MCF 10A (cell line): ENCODE data around the gene HPSE2. TPM values are rescaled to one million over a fixed set of nuclear protein-coding genes. Genes with fewer than 3 reads are reported as not detected.
A peak's percentile ranks its signal among the peaks of the same experiment; 100 is the strongest.

ENCODE experiments used
- BruUV-seq: library from RNA; stranded (reverse); fragments of 400-500 nt; replicated peaks from 2 replicates; lab custom pipeline; 2021; lab: Mats Ljungman, UMichigan
- CTCF ChIA-PET: fragments of 300-600 bp; sonication (Branson Sonifier 250); formaldehyde crosslinking; extraction: SDS; loops from one replicate; lab custom pipeline; 2021; ENCODE audit warnings: antibody characterized with exemption, inconsistent platforms; lab: Yijun Ruan, JAX
- POLR2A ChIA-PET: fragments of 300-600, 350-650 bp; sonication (Branson Sonifier 250); formaldehyde crosslinking; extraction: SDS; loops from one replicate; lab custom pipeline; 2020; ENCODE audit warnings: antibody characterized with exemption, inconsistent platforms; lab: Yijun Ruan, JAX
- DNase-seq: peaks from one replicate; pipeline ENCODE4 v3.0.0-alpha.2; 2018; ENCODE audit not compliant: unreplicated experiment
- H3K27ac Mint-ChIP-seq: one replicate; pipeline ENCODE4 v1.8.0; 2022; ENCODE audit warnings: mild to moderate bottlenecking, low read depth, mixed read lengths; ENCODE audit not compliant: unreplicated experiment
- H3K27me3 Mint-ChIP-seq: one replicate; pipeline ENCODE4 v1.8.0; 2022; ENCODE audit warnings: mixed read lengths; ENCODE audit not compliant: insufficient read depth, unreplicated experiment
- H3K36me3 Mint-ChIP-seq: one replicate; pipeline ENCODE4 v1.8.0; 2022; ENCODE audit warnings: mild to moderate bottlenecking, moderate library complexity, mixed read lengths; ENCODE audit not compliant: insufficient read depth, unreplicated experiment
- H3K4me1 Mint-ChIP-seq: one replicate; pipeline ENCODE4 v1.8.0; 2022; ENCODE audit warnings: mixed read lengths; ENCODE audit not compliant: insufficient read depth, unreplicated experiment
- H3K4me3 Mint-ChIP-seq: one replicate; pipeline ENCODE4 v1.8.0; 2022; ENCODE audit warnings: mild to moderate bottlenecking, moderate library complexity, mixed read lengths; ENCODE audit not compliant: unreplicated experiment
- H3K9me3 Mint-ChIP-seq: one replicate; pipeline ENCODE4 v1.8.0; 2022; ENCODE audit warnings: mixed read lengths; ENCODE audit not compliant: unreplicated experiment
- intact Hi-C: fragments of 100-400 bp; cut with micrococcal nuclease; formaldehyde crosslinking; loops from 2 replicates; pipeline ENCODE4 v1.14.1; 2022
- total RNA-seq: library from RNA; stranded (reverse); gene quantifications from 2 replicates; pipeline ENCODE4 v1.2.3, GENCODE V29; 2022
- TF ChIP-seq, protein P1 (sequence below): fragments of 200-600 bp; IDR thresholded peaks from one replicate; pipeline ENCODE4 v1.8.0; 2022; ENCODE audit warnings: antibody characterized with exemption, mild to moderate bottlenecking; ENCODE audit not compliant: unreplicated experiment

Gene HPSE2
- total RNA-seq, 1 experiment from 2014 or later, result not detected

DNA sequence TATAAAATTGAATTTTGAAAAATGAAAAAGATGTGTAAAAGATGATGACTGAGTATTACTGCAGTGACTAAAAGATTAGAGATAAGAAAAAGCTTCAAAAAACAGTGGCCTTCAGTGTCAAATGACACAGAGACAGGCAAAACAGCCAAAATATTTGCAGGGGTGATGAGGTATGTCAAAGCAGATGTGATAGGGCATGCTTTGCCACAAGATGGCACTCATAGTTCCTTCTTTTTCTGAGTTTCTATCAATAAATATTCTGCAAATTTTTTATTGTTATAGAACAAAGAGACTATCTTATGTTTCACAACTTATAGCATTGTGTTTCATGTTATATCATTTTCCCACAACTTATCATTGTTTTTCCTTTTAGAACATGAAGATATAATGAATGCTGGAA is 444.8 kb downstream of the HPSE2 start:
- Mint-ChIP-seq H3K4me1 (no peaks in the 10 kb centered on the region), H3K27me3 (peaks cover 22% of the 10 kb centered on the region), H3K36me3 (no peaks in the 10 kb centered on the region), H3K9me3 (no peaks in the 10 kb centered on the region), H3K4me3 (no peak overlapping the region), H3K27ac (no peak overlapping the region)
- ChIA-PET CTCF (no interaction called here), POLR2A (no interaction called here)
- intact Hi-C loops, result loop anchor here (5.0 kb wide), 4 partner anchors 251 to 581 kb away; no protein-coding TSS in a partner anchor
- no TSS peak for BruUV-seq
- TF ChIP-seq, protein P1, sequence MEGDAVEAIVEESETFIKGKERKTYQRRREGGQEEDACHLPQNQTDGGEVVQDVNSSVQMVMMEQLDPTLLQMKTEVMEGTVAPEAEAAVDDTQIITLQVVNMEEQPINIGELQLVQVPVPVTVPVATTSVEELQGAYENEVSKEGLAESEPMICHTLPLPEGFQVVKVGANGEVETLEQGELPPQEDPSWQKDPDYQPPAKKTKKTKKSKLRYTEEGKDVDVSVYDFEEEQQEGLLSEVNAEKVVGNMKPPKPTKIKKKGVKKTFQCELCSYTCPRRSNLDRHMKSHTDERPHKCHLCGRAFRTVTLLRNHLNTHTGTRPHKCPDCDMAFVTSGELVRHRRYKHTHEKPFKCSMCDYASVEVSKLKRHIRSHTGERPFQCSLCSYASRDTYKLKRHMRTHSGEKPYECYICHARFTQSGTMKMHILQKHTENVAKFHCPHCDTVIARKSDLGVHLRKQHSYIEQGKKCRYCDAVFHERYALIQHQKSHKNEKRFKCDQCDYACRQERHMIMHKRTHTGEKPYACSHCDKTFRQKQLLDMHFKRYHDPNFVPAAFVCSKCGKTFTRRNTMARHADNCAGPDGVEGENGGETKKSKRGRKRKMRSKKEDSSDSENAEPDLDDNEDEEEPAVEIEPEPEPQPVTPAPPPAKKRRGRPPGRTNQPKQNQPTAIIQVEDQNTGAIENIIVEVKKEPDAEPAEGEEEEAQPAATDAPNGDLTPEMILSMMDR, result peak; percentile 41
- peak; percentile 18 for DNase-seq

DNA sequence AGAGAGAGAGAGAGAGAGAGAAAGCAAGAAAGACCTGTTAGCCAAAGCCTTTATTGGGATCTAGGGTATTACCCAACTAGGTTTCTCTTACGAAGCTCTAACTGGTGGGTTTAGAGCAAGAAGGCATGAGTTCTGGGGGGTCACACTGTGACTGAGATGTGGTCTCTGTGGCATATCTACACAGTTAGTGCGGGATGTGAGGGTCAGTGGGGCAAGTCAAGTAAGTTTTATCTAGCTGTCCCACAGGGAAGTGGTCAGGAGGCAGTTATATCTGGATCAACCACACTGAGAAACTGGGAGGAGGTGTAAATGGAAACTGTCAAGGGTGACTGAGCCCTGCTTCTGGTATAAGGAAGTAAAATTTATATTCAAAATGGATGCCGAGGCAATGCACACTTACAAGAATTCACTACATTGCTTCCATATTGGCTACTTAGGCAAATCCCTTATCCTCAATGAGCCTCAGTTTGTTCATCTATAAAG is 457.3 kb downstream of the HPSE2 start:
- Mint-ChIP-seq H3K27ac (no peak overlapping the region), H3K4me3 (no peak overlapping the region), H3K4me1 (no peaks in the 10 kb centered on the region), H3K27me3 (no peaks in the 10 kb centered on the region), H3K9me3 (peaks cover 7% of the 10 kb centered on the region), H3K36me3 (no peaks in the 10 kb centered on the region)
- POLR2A ChIA-PET, result no interaction called here
- CTCF ChIA-PET, result no interaction called here
- intact Hi-C loops, result no loop called here
- no TSS peak for BruUV-seq
- TF ChIP-seq, protein P1, result no peak
- DNase-seq, result no peak

DNA sequence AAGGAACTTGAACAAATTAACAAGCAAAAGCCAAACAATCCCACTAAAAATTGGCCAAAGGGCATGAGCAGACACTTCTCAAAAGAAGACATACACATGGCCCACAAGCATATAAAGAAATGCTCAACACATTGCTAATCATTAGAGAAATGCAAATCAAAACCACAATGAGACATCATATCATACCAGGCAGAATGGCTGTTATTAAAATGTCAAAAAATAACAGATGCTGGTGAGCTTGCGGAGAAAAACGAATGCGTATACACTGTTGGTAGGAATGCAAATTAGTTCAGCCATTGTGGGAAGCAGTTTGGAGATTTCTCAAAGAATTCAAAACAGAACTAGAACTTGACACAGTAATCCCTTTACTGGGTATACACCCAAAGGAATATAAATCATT is 477.2 kb downstream of the HPSE2 start:
- TF ChIP-seq, protein P1, result no peak
- H3K27me3 Mint-ChIP-seq, result peaks cover 16% of the 10 kb centered on the region
- no peaks in the 10 kb centered on the region for H3K4me1 Mint-ChIP-seq
- DNase-seq, result no peak
- no TSS peak for BruUV-seq
- no peaks in the 10 kb centered on the region for H3K9me3 Mint-ChIP-seq
- H3K4me3 Mint-ChIP-seq, result no peak overlapping the region
- intact Hi-C loops, result no loop called here
- ChIA-PET POLR2A (interaction anchor here (0.6 kb wide), 1 partner anchor 41 kb away, joined by 3 read pairs; no protein-coding TSS in a partner anchor), CTCF (interaction anchor here (0.6 kb wide), 1 partner anchor 17 kb away, joined by 3 read pairs; no protein-coding TSS in a partner anchor)
- no peak overlapping the region for H3K27ac Mint-ChIP-seq
- H3K36me3 Mint-ChIP-seq, result no peaks in the 10 kb centered on the region

DNA sequence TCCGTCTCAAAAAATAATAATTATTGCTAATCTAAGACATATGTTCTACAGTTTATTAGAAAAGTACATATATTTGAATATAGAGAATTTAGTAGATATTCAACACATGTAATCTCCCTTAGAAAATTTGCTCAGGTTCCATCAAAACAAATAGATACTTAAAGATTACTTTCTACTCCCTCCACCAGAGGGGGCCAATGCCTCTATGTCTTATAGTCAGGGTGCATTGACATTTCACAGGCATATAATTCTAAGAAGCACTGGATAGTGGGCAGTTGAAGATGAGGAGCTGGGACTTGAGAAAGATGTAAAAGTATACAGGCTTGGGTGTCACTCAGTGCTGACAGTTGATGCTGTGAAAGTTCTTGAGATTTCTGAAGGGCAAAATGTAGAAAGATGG is 487.4 kb downstream of the HPSE2 start:
- Mint-ChIP-seq H3K27me3 (no peaks in the 10 kb centered on the region), H3K27ac (no peak overlapping the region), H3K4me1 (no peaks in the 10 kb centered on the region), H3K36me3 (no peaks in the 10 kb centered on the region), H3K9me3 (no peaks in the 10 kb centered on the region), H3K4me3 (no peak overlapping the region)
- DNase-seq, result peak; percentile 62
- TF ChIP-seq, protein P1, result peak; percentile 13
- no TSS peak for BruUV-seq
- ChIA-PET CTCF (interaction anchor here (0.6 to 1.5 kb wide), 4 partner anchors 26 to 542 kb away, joined by 3 to 6 read pairs (median 3); no protein-coding TSS in a partner anchor), POLR2A (no interaction called here)
- intact Hi-C loops, result loop anchor here (1.0 to 5.0 kb wide), 3 partner anchors 281 to 498 kb away; no protein-coding TSS in a partner anchor
